ENCODE measurements around the gene ABCG1.

ABCG1 gene

DNA sequence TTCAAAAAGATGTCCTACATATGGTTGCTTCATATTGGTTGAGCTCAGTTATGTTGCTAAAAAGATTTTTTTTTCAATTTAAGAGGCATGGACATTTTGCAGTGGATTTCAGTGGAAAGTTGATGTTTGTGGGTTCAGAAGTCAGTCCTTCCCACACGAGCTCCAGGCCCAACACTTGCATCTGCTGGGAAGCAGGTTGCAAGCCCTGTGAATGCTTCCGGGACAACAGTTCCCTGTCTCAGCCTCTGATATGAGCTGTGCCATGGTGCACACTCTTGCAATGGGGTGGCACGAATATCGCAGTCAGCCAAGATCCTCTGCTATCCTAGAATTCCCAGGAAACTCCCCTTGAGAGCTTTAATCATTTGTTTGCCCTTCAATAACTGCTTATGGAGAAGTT lies 30.3 kb upstream of the ABCG1 start:
- no peak overlapping the region for H3K4me3 ChIP-seq (ENCODE audit: low read depth, low read length)
- TF ChIP-seq, protein P1, sequence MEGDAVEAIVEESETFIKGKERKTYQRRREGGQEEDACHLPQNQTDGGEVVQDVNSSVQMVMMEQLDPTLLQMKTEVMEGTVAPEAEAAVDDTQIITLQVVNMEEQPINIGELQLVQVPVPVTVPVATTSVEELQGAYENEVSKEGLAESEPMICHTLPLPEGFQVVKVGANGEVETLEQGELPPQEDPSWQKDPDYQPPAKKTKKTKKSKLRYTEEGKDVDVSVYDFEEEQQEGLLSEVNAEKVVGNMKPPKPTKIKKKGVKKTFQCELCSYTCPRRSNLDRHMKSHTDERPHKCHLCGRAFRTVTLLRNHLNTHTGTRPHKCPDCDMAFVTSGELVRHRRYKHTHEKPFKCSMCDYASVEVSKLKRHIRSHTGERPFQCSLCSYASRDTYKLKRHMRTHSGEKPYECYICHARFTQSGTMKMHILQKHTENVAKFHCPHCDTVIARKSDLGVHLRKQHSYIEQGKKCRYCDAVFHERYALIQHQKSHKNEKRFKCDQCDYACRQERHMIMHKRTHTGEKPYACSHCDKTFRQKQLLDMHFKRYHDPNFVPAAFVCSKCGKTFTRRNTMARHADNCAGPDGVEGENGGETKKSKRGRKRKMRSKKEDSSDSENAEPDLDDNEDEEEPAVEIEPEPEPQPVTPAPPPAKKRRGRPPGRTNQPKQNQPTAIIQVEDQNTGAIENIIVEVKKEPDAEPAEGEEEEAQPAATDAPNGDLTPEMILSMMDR (IDR thresholded peaks at IDR 0.05; ENCODE audit: low read depth, low read length): no peak

DNA sequence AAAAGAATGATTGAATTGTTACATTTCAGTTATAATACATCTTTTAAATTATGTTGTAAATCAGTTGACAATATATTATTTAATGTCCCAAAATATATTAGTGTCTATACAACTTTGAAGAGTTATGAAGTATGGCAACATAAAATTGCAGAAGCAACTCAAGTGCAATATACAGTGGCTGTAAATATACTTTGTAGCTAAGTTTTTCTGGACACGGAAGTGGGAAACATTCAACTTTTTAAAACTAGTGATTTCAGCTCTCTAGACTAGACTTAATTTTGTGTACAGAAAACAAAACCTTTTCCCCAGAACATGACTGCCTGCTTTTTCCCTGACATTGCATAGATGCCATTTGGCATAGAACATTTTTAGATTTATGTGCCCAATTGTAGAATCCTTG lies 29.5 kb upstream of the ABCG1 start:
- H3K4me3 ChIP-seq (ENCODE audit: low read depth, low read length): no peak overlapping the region
- TF ChIP-seq, protein P1 (IDR thresholded peaks at IDR 0.05; ENCODE audit: low read depth, low read length): no peak

DNA sequence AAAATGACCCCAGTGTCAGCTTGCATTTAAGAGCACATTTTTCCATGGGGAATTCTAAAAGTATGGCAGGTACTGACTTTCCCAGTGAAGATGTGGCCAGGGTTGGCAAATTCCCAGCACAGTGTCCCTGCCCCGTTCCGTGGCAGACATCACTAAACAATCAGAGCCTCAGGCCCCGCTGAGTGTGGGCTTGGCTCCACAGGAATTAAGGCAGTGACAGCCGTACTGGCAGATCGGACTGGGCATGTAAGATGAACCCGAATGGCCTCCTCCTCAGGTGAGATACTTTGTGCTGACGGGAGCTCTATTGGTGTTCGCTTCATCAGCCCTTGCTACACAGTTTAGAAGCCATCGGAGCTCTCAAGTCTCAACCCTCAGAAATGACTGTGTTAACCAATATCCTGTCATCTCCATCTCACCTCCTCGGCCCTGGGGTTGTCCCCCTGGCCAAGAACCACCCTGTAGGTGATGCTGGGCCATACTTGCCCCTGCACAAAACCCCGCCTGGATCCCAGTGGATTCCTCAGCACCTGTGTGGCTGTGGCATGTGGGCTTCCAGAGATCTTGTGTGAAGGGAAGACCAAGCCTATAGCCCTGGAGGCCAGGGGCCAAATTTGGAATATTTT lies 29.0 kb upstream of the ABCG1 start:
- TF ChIP-seq, protein P1 (IDR thresholded peaks at IDR 0.05; ENCODE audit: low read depth, low read length): no peak
- no peak overlapping the region for H3K4me3 ChIP-seq (ENCODE audit: low read depth, low read length)

DNA sequence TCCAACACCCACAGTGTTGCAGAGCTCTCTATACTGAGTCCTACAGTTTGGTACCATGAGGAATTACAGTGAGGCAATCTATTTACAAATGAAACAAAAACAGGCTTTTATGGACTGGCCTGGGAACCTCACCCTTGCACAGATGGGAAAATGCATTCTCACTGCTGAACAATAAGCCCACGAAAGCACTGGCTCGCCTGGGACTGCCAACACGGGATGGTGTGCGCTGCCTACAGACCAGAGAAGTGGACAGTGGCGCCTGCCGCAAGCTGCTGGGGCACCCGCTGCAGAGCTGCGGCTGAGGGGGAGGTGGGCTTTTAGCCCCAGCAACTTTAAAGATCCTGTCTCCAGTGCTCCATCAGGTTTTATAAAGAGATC lies 28.5 kb upstream of the ABCG1 start:
- TF ChIP-seq, protein P1 (IDR thresholded peaks at IDR 0.05; ENCODE audit: low read depth, low read length): no peak
- no peak overlapping the region for H3K4me3 ChIP-seq (ENCODE audit: low read depth, low read length)

DNA sequence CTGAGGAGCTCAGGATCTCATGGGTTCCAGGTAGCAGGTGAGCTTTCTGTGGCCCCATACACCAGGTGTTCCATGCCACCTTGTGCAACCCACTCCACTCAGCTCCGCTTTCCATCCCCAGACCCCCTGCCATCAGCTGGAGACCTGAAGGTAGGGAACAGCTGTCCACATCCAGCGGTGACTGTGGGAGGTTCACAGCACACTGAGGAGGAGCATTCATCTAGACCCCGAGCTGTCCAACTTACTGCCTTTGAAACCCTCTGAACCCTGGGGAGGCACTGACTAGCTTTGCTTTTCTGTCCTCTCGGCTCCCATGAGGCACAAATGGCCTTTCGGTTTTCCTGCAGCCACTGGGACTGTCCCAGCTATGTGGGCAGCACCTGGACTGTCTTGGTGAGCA lies 27.9 kb upstream of the ABCG1 start:
- no peak overlapping the region for H3K4me3 ChIP-seq (ENCODE audit: low read depth, low read length)
- TF ChIP-seq, protein P1 (IDR thresholded peaks at IDR 0.05; ENCODE audit: low read depth, low read length): no peak

DNA sequence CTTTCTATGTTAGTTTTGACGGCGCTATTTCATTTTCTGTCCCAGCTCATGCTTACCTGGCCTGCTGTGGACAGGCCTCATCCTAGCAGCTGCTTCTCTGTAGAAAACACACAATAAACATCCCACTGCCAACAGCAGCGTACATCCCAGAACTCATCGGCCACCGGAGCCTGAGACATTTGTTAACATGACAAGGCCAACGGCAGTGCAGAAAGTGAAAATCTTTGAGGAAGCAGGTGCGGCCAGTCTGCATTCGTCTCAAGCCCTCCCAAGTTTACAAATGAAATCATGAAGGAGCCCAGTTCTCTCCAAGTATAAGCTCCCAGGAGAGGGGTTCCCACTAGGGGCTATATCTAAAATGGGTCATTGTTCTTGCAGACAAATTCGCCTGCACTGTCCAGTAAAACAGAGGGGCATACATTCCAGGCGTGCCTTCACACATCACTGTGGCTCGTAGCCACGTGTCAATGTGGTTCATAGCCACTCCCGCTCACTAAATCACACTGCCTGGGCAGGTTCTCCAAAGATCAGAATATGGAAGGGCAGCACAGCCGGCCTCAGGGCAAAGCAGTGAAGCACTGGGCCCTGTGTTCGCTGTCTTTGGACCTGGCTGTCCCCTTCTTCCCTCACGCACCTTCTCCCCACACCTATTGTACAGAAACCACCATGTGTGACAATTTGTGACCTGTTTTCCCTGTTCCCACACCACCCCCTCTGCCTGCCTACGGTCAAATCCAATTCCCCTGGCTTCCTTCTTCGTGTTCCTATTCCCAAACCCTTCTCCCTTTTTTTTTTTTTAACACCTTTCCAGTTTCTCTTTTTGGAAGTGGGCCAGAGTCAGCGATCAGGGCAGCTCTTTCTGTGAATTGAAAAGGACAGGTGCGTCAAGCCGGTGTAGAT lies 27.0 kb upstream of the ABCG1 start:
- H3K4me3 ChIP-seq (ENCODE audit: low read depth, low read length): no peak overlapping the region
- TF ChIP-seq, protein P1 (IDR thresholded peaks at IDR 0.05; ENCODE audit: low read depth, low read length): no peak

DNA sequence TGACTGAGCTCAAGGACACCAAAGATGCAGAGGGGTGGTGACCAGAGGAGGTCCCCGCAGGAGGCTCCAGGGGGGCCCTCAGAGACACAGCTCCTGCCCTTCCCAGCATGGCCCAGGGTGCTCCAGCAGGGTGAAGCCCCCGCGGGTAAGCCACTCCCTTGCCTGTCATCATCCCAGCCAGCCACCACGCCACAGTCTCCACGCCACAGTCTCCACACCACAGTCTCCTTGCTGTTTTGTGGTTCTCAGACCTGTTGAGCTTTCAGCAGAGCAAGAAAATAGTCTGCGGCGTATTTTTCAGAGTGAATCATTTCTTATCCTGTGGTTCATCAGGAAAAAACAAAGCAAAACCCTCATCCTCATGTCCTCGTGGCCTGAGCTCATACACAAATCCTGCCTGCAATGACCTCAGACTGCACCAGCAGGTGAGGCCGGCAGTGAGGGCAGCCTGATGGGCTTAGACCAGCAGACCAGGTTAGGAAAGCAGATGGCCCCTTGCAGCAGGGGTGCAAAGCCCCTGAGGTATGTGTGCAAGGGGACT lies 25.7 kb upstream of the ABCG1 start:
- TF ChIP-seq, protein P1 (IDR thresholded peaks at IDR 0.05; ENCODE audit: low read depth, low read length): no peak
- no peak overlapping the region for H3K4me3 ChIP-seq (ENCODE audit: low read depth, low read length)
